Cardiac septum (tissue), 1 donor: ENCODE measurements around the gene IL1RAPL1. TPM values are rescaled to one million over a fixed set of nuclear protein-coding genes. Genes with fewer than 3 reads are reported as not detected.
"Not testable (repeated sequence)": the region's sequence is repeated elsewhere in the genome, so short reads cannot be mapped to it uniquely, and the experiment has no call there.

Experiments used
- DNase-seq: peaks from one replicate; pipeline ENCODE4 v3.0.0-alpha.2; 2020; ENCODE audit warnings: low spot score
- intact Hi-C: fragments of 100-400 bp; cut with DNase I; formaldehyde crosslinking; loops from one replicate; pipeline ENCODE4 v1.14.0; 2022
- total RNA-seq: library from RNA; stranded (reverse); fragmentation: NEBNext Ultra II Directional; extraction: Animal tissue kit (Norgen Biotek cat#: 25700); gene quantifications from one replicate; pipeline ENCODE4 v1.2.1, GENCODE V29; 2021
- donor health status: DM: no; HTN: no; CAD: no.

IL1RAPL1 gene
- total RNA-seq, 1 donor from 2014 or later = 0.73 TPM

DNA sequence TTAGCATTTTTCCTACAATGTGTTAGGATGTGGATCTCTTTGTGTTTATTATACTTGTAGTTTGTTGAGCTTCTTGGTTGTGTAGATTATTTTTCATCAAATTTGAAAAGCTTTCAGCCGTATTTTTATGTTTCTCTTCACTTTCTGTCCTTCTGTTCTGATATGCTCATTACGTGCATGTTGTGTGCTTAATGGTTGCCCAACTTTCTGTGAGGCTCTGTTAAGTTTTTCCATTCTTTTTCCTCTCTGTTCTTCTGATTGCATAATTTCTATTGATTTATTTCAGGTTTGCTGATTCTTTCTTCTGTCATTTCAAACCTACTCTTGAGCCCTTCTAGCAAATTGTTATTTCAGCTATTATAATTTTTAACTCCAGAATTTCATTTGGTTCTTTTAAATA, 478.2 kb downstream of the IL1RAPL1 start:
- intact Hi-C loops = no loop called here

DNA sequence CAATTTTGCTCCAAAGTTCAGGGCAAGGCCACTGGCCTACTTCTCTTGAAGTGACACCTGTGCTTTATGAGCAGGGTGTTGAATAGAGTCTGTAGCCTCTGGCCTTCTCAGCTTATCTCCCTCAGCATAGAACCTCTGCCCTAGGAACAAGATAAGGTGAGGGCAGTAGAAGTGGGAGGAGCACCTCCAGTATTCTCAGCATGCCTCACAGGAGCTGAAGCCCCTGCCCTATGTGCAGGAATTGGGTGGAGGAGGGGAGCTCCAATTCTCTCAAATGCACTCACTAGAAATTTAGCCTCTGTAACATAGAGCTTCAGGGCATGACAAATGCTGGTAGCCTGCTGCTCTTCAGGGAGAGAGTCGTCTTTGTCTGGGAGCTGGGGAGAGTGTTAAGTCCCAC, 479.3 kb downstream of the IL1RAPL1 start:
- intact Hi-C loops = no loop called here
- no peak for DNase-seq

More for the DNA sequence above, 478.2 kb downstream of the IL1RAPL1 start:
- DNase-seq = no peak

DNA sequence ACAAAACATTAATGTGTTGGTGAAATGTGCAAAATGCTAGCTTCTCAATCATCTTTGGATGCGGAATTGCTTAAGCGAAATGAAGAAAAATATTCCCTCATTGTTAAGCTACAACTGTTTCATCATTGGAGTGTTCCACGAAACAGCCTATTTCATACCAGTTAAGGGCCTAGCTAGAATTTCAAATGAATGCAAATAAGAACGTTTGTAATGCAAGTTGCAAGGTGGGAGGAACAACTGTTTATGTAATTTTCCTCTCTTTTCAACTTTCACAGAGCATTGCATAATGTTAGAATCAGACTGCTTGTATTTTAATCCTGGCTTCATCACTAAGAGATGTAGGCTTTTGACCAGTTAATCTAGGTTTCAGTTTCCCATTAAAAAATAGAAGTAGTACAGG, 480.1 kb downstream of the IL1RAPL1 start:
- intact Hi-C loops = no loop called here
- no peak for DNase-seq

DNA sequence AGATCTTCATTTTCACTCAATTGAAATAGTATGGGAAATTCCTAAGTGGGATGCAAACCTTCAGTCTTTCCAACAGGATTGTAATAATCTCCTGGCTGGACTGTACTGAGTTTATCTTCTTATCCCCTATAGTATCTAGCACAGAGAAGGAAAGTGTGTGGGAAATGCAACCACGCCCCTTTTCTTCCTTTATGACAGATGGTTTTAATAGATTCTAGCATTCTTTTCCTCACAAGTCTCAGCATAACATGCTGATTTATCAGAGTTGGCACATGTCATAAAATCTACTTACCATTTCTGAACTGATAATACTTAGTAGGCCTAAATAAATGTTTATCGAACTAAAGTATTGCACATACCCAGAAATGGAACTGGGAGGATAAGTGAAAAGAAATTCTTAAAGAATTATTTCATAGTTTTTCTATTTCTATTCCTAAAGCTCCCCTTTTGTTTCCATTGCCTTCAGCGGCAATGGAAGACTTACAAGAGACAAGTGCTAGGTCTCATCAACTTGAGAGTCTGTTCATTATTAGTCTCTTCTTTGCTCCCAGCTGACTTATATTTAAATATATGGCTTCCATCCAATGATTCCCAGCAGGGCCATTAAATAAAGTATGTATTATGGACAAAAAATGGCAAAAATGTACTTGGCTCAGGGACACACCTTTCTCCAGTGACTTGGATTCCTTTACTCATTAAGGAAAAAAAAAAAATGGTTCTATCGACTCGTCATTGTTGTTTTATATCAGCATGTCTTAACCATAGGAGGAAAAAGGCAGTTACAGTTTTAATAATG, 484.5 kb downstream of the IL1RAPL1 start:
- no peak for DNase-seq

DNA sequence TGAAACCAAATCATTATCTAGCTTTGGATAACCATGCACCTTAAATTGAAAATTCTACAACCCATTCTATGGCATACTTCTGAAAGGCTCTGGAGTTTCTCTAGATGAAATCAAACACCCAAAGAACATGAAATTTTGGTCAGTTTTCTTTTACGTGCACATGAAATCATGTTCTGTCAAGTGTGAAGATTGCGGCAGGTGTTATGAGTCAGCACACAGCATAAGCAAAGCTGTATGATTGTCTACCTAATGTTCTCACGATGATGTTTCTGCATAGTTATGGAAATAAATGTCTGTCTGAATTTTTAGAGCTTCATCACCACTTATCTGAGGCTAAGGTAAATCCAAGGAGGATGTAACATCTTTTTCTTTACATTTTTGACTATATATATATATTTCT, 495.3 kb downstream of the IL1RAPL1 start:
- intact Hi-C loops = no loop called here
- DNase-seq = no peak

More for the DNA sequence above, 484.5 kb downstream of the IL1RAPL1 start:
- intact Hi-C loops = no loop called here

DNA sequence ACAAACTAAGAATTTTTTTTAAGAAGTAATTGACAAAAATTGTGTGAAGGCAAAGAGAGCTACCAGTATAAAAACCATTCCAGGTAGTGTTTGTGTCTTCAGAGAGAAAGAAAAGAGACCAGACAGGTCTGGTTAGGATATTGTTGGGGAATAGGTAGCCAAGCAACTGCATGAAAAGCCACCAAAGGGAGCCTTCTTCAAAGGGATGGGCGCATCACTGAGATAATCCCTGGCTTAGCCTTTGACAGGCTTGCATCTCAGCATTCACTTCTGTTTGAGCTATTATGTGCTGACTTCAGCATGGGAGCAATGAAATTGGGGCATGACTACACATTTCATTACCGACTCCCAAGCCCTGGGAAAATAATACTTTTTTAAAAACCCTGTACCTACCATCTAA, 496.6 kb downstream of the IL1RAPL1 start:
- intact Hi-C loops = no loop called here
- no peak for DNase-seq

DNA sequence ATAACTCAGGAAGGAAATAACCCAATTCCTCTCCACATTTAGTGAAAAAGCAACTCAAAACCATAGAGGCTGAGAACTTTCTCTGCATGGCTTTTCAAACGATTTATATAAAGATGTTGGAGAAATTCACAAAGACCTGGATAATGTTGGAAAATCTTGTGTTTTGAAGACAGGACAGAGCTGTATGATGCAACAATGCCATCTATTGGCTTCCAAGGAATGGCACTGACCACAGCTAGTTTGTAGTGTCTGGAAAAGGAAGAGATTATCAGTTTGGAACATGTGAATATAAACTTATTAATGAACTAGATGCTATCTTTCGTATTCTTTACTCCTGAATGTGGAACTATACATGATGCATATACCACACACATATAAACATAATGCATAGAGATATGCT, 503.6 kb downstream of the IL1RAPL1 start:
- intact Hi-C loops = no loop called here

DNA sequence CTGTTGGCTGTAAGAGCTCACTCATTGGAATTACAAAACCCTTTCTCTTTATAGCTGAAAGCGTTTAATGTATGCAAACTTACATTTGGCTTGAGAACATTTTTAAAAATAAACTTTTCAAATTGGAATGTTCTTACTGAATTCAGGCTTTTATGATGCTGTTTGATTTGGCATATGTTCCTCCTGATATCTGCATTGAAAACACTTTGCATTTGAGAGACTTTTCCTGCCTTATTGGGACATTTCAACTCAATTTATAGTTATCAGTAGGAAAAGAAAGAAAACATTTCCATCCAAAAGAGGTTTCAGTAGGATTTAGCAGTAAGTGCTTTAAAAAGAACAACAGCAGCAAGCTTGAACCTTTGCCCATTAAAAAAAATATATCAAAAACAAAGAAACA, 520.0 kb downstream of the IL1RAPL1 start:
- DNase-seq = no peak
- intact Hi-C loops = no loop called here

More for the DNA sequence above, 503.6 kb downstream of the IL1RAPL1 start:
- DNase-seq = no peak

DNA sequence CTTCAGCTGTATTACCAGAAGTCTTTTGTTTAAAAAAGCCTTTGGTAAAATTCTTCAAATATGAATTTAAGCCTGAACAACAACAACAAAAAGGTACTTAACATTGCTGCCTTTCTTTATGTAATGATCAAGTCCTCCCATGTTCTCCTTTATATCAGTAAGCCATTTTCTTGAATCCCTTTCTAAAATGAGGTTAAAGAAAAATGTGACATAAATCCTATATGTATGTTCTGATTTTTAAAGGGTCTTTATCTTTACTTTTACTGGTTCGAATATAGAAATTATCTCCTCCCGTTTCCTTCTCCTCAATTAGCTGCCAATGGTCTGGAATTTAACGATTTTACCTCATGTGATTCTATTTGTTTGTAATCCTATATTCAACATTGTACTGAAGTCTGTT, 522.8 kb downstream of the IL1RAPL1 start:
- intact Hi-C loops = no loop called here

DNA sequence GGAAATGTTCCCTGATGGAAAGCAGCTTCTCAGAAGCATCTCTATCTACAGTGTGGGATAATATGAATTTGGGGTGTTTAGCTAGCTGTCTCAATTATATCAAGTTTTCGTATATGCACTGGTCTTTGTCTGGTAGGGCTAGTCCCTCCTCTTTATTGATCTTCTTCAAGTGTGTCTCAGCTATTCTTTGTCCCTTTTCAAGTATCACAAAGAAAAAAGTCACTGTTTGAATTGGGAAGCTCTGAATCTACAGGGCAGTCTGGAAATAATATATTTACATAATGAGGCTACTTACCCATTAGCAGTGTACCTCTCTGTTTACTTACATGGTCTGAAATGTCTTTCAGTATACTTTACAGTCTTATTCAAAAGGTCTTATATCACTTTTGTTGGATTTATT, 526.0 kb downstream of the IL1RAPL1 start:
- intact Hi-C loops = no loop called here
- DNase-seq = no peak

More for the DNA sequence above, 522.8 kb downstream of the IL1RAPL1 start:
- DNase-seq = no peak

DNA sequence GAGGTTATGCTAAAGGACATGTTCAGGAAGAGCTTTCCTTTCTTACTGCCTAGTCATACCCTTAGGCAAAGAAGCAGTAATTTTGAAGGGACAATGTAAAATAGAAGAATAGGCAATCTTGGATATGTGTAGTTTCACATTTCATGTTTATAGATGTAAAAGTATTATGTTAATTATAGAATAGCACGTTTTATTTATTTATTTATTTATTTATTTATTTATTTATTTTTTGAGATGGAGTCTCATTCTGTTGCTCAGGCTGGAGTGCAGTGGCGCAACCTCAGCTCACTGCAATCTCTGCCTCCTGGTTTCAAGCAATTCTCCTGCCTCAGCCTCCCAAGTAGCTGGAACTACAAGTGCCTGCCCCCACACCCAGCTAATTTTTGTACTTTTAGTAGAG, 535.6 kb downstream of the IL1RAPL1 start:
- DNase-seq, intact Hi-C loops: not testable (repeated sequence)

DNA sequence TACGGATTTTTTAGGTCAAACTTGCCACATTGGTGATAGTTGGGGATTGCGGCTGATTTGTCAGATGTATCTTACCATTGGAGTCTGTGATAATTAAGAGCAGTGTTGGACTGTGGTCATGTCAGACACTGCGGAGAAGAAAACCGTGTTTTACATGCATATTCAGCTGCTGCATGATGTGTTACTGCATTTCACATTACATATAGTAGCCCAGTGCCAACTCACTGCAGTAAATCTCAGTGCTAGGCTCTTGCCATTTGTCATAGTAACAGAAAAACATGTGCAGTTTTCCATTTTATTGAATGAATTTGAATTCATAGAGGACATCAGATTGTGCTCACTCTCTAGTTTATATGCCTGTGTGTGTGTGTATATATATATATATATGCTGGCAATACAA, 543.7 kb downstream of the IL1RAPL1 start:
- intact Hi-C loops = no loop called here
- no peak for DNase-seq

DNA sequence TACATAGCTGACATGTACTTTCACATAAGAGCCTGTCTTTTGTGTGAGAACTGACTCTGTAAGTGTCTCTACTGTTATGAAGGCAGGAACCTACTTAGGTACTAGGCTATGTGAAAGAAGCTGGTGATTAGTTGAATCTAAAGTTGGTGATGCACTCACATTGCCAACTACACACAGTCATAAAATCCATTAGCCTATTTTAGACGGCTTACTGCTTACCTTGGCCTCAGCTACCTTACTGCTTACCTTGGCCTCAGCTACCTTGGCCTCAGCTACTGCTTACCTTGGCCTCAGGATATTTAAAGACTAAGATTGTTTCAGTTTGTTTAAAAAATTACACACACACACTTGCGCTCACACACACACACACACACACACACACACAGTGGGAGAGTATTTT, 549.7 kb downstream of the IL1RAPL1 start:
- no peak for DNase-seq
- intact Hi-C loops = no loop called here

DNA sequence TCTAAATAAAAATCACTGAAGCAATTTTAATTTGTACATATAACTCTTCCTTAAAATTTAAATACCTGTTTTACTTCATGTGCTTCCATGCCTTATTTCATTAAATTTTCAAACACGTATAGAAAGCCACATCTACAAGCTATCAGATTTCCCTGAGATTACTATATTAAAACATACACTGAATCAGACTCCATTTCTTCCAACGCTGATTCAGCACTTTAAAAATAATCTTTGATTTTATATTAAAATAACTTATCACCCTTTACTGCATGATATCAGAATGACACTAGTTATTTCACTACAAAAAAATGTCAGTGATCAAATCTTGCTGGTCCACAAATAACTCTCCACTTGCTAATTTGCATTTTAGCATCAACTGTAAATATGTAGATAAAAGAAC, 550.8 kb downstream of the IL1RAPL1 start:
- intact Hi-C loops = no loop called here
- no peak for DNase-seq

DNA sequence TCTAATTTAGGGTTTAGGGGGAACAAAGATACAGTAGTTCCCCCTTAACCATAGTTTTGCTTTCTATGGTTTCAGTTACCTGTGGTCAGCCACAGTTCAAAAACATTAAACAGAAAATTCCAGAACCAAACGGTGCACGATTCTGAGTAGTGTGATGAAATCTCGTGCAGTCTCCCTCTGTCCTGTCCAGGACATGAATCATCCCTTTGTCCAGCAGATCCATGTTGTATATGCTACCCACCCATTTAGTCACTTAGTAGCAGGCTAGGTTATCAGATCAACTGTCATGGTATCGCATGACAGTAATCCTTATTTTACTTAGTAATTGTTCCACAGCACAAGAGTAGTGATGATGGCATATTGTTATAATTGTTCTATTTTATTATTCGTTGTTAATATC, 556.1 kb downstream of the IL1RAPL1 start:
- intact Hi-C loops = no loop called here
- no peak for DNase-seq

DNA sequence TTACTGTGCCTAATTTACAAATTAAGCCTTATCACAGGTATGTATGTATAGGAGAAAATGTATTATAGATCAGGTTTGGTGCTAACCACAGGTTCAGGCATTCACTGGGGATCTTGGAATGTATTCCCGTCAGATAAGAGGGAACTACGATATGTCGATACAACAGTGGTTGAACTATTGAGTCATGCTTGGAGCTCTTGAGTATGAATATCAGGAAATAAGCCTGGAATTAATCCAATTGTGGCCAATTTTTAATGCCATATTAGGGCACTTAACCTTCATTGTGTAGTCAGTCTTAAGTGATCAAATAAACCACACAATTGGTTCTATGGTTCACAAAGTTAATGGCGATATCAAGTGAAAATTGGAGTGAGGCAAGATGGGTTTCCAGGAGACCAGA, 556.5 kb downstream of the IL1RAPL1 start:
- no peak for DNase-seq
- intact Hi-C loops = no loop called here

DNA sequence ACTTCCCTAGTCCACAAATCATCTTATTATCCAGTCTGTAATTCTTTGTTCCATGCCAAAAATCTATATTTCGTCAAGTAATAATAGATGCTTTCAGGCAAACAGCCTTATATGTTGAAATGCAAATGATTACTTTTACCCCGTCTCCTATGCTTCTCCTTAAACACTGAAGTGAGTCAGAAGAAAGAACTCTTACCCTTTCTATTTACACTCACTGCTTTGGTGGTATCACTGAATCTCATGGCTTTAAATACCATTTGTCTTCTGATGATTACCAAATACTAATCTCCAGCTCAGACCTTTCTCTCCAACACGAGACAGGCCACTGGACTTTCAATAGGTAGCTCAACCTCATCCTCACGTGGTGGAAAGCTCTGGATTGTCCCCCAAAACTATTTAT, 558.1 kb downstream of the IL1RAPL1 start:
- intact Hi-C loops = no loop called here
- DNase-seq = no peak

DNA sequence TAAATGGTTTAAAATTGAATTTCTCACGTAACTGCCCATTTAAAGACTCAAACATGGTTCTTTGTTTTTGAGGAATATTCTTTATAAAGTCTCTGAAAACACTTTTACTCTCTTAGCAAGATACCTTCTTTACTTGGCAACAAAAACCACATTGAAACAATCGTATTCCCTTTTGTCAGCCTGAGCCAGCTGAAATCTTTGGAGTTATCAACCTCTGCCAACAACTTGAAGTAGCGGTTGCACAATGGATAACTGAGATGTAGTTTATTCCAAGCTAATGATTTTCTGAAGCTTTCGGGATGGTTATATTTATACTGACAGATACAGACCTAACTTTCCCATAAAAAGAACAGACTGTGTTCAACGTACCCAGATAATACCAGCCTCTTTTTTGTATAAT, 561.3 kb downstream of the IL1RAPL1 start:
- intact Hi-C loops = no loop called here

DNA sequence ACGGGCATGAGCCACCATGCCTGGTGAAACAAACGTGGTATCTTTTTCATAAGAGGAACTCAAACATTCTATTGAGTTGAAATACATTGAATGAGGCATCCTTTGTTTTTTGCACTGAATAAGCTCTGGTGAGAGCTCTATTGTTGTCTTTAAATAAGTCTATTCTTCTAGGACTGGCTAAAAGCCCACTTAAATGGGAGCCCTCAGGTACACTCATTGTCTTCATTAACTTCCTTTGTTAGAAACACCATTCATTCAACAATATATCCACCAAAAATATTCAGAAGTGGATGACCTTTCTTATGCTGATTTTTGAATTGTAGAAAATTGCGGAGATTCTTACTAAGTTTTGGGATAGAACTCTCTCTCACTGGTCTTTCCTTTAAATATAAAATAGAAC, 568.0 kb downstream of the IL1RAPL1 start:
- intact Hi-C loops = no loop called here
- DNase-seq = no peak

More for the DNA sequence above, 561.3 kb downstream of the IL1RAPL1 start:
- no peak for DNase-seq

DNA sequence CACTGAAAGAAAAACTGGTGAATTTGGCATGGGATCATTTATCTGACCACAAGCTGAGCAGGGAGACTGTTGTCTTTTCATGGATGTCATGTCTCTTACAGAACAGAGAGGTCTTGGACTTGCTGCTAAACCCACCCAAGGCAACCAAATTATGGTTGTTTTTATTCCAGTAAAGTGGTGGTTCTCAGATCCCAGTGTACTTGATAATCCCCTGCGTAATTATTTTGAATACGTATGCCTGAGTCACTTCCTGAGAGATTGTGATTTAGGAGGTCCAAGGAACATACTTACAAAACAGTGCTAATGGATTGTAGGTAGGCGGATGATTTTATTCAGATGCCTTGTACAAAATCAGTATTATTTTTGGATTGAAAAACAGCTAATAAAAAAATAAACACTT, 585.6 kb downstream of the IL1RAPL1 start:
- DNase-seq = no peak
- intact Hi-C loops = no loop called here

DNA sequence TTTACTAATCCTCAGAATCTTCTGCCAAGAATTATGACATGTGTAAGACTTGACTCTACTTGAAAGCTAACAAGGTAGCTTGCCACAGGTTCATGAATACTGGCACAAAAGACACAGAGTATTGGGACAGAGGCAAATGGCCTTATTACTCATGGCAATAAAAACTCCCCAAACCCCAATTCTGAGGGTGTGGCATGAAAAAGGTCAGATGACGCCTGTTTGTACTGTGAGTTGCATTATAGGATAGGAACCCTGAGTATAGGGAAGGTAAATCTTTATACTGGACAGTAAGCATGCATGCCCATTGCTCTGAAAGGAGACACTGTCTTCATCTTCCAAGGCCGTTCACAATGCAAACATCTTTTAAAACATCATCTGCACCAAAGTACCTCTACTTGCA, 600.0 kb downstream of the IL1RAPL1 start:
- no peak for DNase-seq
- intact Hi-C loops = no loop called here

DNA sequence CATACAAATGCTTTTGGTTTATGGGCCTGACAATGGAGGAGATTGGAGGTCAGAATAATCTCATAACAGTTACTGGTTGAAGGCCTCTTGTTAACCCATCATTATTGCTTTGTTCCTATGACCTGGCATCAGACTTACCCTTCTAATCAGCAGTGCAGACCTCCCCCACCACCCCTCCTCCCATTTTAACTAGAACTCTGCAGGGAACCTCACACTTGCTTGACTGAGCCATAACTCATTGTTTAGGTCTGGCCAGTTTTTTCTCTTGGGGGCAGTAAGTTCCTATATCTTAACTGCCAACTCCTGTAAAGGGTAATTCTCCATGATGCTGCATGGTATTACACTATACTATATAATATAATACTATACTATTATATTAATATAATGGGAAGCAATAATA, 609.3 kb downstream of the IL1RAPL1 start:
- intact Hi-C loops = no loop called here
- no peak for DNase-seq
